ENCODE data around the gene MCRIP2. TPM values are rescaled to one million over a fixed set of nuclear protein-coding genes. Genes with fewer than 3 reads are reported as not detected.

The MCRIP2 gene
- total and polyA plus RNA-seq, 2 of the 8 experiments (the other 6 are each of a cell fraction or from before 2014, with no cell fraction given) = 45.4 to 75.5 TPM

DNA sequence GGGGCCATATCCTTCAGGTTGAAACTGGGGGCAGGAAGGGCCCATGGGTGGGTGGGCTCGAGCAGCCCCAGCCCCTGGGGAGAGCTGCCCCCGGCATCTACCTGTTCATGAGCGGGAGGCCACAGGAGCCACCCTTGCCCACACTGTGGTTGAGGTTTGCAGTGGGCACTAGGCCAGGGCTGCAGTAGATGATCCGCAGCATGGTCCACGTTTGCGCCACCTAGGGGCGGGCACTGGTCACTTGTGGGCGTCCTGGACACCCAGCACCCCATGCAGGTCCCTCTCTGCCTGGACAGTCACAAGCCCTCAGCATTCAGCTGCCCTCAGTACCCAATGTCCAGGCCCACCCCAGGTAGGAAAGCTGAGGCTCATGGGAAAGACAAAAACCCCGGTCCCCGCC lies 44.3 kb downstream of the MCRIP2 start:
- no peak overlapping the region for H3K27ac ChIP-seq (ENCODE audit: low read depth, low read length)
- H3K79me2 ChIP-seq (ENCODE audit: control insufficient read depth in 1 of 2, insufficient read depth in 2 of 2, low read length in 2 of 2) = peaks cover 0 to 11% of the 10 kb centered on the region in 2 experiments; a peak in 1 of 4 replicates
- no peak overlapping the region for H4K8ac ChIP-seq (ENCODE audit: extremely low read depth, insufficient read depth, low read length)
- no peak overlapping the region for H2BK120ac ChIP-seq (replicated peaks; ENCODE audit: low read depth, low read length)
- H2BK15ac ChIP-seq (ENCODE audit: low read length) = no peak overlapping the region
- H2BK20ac ChIP-seq (ENCODE audit: low read length) = no peak overlapping the region
- no peak overlapping the region for H2AK5ac ChIP-seq (ENCODE audit: low read depth, low read length)
- H3K4ac ChIP-seq (replicated peaks; ENCODE audit: insufficient read length, low read depth, low read length) = no peak overlapping the region
- peaks cover 4 to 28% (median 15%) of the 10 kb centered on the region in 4 experiments; a peak in 7 of 8 replicates for H3K36me3 ChIP-seq (ENCODE audit: control insufficient read depth in 2 of 4, insufficient read depth in 4 of 4, low read length in 3 of 4)
- H3K4me3 ChIP-seq (ENCODE audit: extremely low read depth in 1 of 4, insufficient read depth in 2 of 4, low read depth in 3 of 4, low read length in 4 of 4) = no peak overlapping the region
- H3K9me3 ChIP-seq (ENCODE audit: insufficient read depth in 2 of 2, low read depth in 1 of 2, low read length in 1 of 2) = no peaks in the 10 kb centered on the region
- DNase-seq (ENCODE audit: low read depth in 1 of 2, low spot score in 2 of 2) = peak in 1 of 2 experiments; percentile 78
- no peak overlapping the region for H2BK12ac ChIP-seq (ENCODE audit: low read depth, low read length)
- H2BK5ac ChIP-seq (ENCODE audit: low read depth, low read length) = no peak overlapping the region
- H4K5ac ChIP-seq (ENCODE audit: insufficient read length, low read depth, low read length) = no peak overlapping the region
- no peak overlapping the region for H4K91ac ChIP-seq (replicated peaks; ENCODE audit: insufficient read length, low read length)
- peaks cover 4 to 33% of the 10 kb centered on the region in 2 experiments for H4K20me1 ChIP-seq (replicated peaks in 1 of 2; ENCODE audit: control insufficient read depth in 1 of 2, insufficient read depth in 2 of 2, low read length in 2 of 2)
- H3K56ac ChIP-seq (replicated peaks; ENCODE audit: insufficient read length, low read depth, low read length) = no peak overlapping the region
- FAIRE-seq = no peak
- no peak overlapping the region for H2AFZ ChIP-seq (ENCODE audit: low read length)
- H3K27me3 ChIP-seq (replicated peaks in 1 of 4; ENCODE audit: control insufficient read depth in 3 of 4, extremely low read depth in 1 of 4, insufficient read depth in 3 of 4, low read length in 3 of 4) = peaks cover 0 to 2% (median under 1%) of the 10 kb centered on the region in 4 experiments; a peak in 1 of 7 replicates
- H3K18ac ChIP-seq (ENCODE audit: extremely low read depth, low read length) = no peak overlapping the region
- peaks cover 0 to 21% (median 15%) of the 10 kb centered on the region in 4 experiments; a peak in 5 of 7 replicates for H3K4me1 ChIP-seq (replicated peaks in 1 of 4; ENCODE audit: control insufficient read depth in 3 of 4, insufficient read depth in 4 of 4, low read length in 3 of 4)
- H3K23me2 ChIP-seq (ENCODE audit: low read depth, low read length) = peaks cover 15% of the 10 kb centered on the region
- no peak overlapping the region for H3K14ac ChIP-seq (ENCODE audit: insufficient read length)
- H3K23ac ChIP-seq (ENCODE audit: insufficient read length) = no peak overlapping the region
- no peak overlapping the region for H3K4me2 ChIP-seq (ENCODE audit: insufficient read depth in 1 of 2, low read depth in 2 of 2, low read length in 2 of 2)
- 84% methylated on average over 10 of the region's 10 CpGs; no CpG with 5 or more reads in 1 of the 2 experiments for WGBS, 2 experiments (ENCODE audit: extremely low coverage in 1 of 2, insufficient coverage in 1 of 2, insufficient read length in 1 of 2, insufficient replicate concordance in 2 of 2, low coverage in 1 of 2, low lambda C conversion rate in 2 of 2, missing lambda C conversion rate in 1 of 2)
- H3K9ac ChIP-seq (replicated peaks in 1 of 4; ENCODE audit: extremely low read depth in 1 of 4, low read depth in 3 of 4, low read length in 3 of 4) = no peak overlapping the region
- H3K79me1 ChIP-seq (ENCODE audit: low read depth, low read length) = peaks cover 10% of the 10 kb centered on the region
- CTCF ChIA-PET (ENCODE audit: partially characterized antibody) = interaction anchor here (0.6 to 6.0 kb wide), 18 partner anchors 10 to 315 kb away, joined by 3 to 75 read pairs (median 3); partner anchors contain the start of genes FBXL16, RHBDL1, RHOT2 and WDR90
- POLR2A ChIA-PET (ENCODE audit: partially characterized antibody) = interaction anchor here (0.8 to 2.5 kb wide), 10 partner anchors 10 to 98 kb away, joined by 3 to 6 read pairs (median 4); partner anchors contain the start of genes RHBDL1 and RHOT2
- TF ChIP-seq, protein P1, sequence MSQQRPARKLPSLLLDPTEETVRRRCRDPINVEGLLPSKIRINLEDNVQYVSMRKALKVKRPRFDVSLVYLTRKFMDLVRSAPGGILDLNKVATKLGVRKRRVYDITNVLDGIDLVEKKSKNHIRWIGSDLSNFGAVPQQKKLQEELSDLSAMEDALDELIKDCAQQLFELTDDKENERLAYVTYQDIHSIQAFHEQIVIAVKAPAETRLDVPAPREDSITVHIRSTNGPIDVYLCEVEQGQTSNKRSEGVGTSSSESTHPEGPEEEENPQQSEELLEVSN (IDR thresholded peaks at IDR 0.05) = no peak
- TF ChIP-seq CTBP2 (IDR thresholded peaks at IDR 0.05; ENCODE audit: borderline replicate concordance, insufficient read depth, insufficient read length, low read length) = no peak
- TF ChIP-seq NANOG (IDR thresholded peaks at IDR 0.05; ENCODE audit: insufficient read depth, low read depth, low read length, poor library complexity, severe bottlenecking) = no peak
- no peak; the same call in 1 of the 2 replicates for TF ChIP-seq CREB1 (IDR thresholded peaks at IDR 0.05)
- TF ChIP-seq RAD21 (IDR thresholded peaks at IDR 0.05 in 1 of 2, conservative IDR thresholded peaks at IDR 0.05 in 1 of 2; ENCODE audit: low read depth in 2 of 2, low read length in 2 of 2) = peak in 1 of 2 experiments; percentile 34; a peak in 1 of 4 replicates
- TF ChIP-seq FOSL1 (IDR thresholded peaks at IDR 0.05; ENCODE audit: insufficient read depth, low read depth, low read length) = no peak
- no peak for TF ChIP-seq TCF12 (IDR thresholded peaks at IDR 0.05; ENCODE audit: low read depth, low read length)
- no peak for TF ChIP-seq HDAC2 (IDR thresholded peaks at IDR 0.05; ENCODE audit: borderline replicate concordance in 1 of 2, low read depth in 2 of 2, low read length in 2 of 2)
- TF ChIP-seq BCL11A (IDR thresholded peaks at IDR 0.05; ENCODE audit: low read depth in 2 of 2, low read length in 2 of 2) = no peak
- TF ChIP-seq EGR1 (IDR thresholded peaks at IDR 0.05; ENCODE audit: borderline replicate concordance, low read depth, low read length) = 0 out of 2 replicates have a peak, but pooled peaks have one; percentile 48
- TF ChIP-seq CBX8 (IDR thresholded peaks at IDR 0.05; ENCODE audit: borderline replicate concordance, low read depth, low read length) = no peak
- TF ChIP-seq POLR2AphosphoS5 (IDR thresholded peaks at IDR 0.05; ENCODE audit: low read depth, low read length) = no peak

Data from H1 (cell line).